Activated CD8-positive, alpha-beta memory T cell treated with anti-CD3 and anti-CD28 coated beads, Interleukin-2, amount 50 U/mL, for 1 hour (primary cell): ENCODE data around the gene EPC2.
A peak's percentile ranks its signal among the peaks of the same experiment; 100 is the strongest.

Experiments
- DNase-seq: peaks from one replicate; pipeline ENCODE4 v3.0.0-alpha.2; 2020; ENCODE audit errors: extremely low read depth

EPC2 gene

DNA sequence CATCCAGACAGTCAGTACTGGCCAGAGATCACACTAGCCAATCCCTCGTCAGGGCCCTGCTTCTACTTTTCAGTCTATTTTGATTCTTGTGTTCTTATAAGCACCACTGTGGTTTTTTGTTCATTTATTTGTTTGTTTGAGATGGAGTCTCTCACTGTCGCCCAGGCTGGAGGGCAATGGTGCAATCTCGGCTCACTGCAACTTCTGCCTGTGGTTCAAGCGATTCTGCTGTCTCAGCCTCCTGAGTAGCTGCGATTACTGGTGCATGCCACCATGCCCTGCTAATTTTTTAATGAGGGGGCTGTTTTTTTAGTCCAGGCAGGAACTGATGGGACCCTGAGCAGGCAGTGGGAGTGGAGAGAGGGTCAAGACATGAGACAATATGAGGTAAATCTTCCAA, 165.5 kb downstream of the EPC2 start:
- DNase-seq = no peak

DNA sequence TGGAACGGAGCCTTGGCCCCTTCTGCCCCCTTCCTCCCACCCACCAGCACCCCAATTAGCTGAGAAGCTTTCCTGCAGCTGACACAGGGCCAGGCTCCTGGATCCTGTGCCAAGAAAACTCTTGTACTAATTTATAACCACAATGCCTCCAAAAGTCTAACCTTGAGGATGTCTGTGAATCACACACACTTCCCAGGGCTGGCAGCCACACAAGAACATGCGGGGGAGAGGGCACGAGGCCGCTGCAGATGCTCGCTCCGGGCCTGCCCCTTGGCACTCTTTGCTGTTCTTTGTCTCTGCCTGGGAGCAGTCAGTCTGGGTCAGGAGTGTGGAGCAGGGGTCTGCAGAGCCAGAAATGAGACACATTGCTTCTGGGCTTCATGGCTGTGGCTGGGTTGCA, 167.8 kb downstream of the EPC2 start:
- DNase-seq = no peak

DNA sequence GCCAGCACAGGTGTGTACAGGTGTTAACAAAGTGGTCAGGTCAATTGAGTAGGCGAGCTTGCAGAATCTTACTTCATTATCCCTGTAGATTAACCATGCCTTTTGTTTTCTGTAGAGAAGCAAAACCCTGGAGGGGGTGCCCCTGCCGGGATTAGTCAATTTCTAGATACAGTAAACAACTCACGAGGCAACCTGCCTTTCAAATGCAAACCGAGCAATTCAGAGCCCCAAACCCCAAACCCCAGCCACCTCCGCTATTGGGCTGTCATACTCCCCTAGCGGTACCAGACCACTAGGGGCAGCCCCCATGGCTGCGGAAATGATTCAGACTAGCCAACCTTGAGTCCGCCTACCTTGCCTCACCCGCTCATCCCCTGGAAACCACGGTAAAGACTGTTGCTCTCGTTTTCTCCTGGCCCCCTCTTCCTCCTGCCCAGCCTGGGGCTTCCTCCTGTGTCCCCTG, 169.1 kb downstream of the EPC2 start:
- DNase-seq = peak; percentile 17

DNA sequence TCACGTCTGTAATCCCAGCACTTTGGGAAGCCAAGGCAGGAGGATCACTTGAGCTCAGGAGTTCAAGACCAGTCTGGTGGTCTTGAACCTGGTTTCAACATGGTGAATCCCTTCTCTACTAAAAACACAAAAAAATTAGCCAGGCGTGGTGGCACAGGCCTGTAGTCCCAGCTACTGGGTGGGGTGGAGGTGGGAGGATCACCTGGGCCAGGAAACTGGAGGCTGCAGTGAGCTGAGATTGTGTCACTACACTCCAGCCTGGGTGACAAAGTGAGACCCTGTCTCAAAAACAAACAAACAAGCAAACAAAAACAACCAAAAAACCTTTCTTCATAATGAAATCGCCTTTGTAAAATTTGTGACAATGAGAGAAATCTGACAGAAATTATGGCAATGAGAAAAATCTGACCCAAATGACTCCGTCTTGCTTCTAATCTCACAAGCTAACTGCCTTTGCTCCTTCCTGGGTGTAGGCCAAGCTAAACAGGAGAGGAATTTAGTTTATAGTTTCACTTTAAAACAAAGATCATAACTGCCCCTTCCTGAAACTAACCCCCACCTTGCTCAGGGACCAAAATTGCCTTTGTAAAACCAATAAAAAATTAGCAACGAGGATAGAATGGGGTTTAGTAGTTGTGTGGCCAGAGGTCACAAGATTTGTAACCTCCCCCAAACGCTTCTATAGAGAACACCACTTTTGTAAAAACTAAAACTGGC, 169.8 kb downstream of the EPC2 start:
- DNase-seq = no peak

DNA sequence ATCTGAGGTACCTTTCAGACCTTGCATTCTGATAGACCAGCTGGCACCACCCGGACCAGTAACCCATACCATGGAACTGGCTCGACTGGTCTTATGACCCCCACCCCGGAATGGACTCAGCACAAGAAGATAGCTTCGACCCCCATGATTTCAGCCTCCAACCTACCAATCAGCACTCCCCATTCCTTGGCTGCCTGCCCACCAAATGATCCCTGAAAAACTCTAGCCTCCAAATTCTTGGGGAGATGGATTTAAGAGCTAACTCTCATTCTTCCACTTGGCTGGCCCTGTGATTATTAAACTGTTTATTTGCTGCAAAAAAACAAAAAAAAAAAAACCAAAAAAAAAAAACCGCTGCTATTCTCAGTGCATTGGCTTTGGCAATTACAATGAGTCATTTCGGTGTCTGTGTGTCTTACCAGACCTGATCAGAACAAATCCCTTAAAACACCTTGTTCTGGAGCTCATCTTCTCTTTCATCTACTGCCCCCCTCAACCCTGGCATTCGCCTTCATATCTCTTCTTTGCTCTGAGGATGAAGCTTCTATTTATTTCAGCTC, 170.4 kb downstream of the EPC2 start:
- DNase-seq = no peak

DNA sequence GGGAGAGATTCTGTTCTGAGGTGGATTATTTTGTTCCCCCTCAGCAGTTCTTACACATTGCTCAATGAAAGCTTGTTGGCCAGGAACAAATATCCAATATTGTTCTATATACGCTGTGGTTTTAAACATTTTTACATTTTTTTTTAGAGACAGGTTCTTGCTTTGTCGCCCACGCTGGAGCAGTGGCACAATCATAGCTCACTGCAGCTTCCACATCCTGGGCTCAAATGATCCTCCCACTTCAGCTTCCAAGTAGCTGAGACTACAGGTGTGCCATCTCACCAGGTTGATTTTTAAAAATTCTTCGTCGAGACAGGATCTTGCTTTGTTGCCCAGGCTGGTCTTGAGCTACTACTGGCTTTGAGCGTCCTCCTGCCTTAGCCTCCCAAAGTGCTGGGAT, 171.6 kb downstream of the EPC2 start:
- no peak for DNase-seq

DNA sequence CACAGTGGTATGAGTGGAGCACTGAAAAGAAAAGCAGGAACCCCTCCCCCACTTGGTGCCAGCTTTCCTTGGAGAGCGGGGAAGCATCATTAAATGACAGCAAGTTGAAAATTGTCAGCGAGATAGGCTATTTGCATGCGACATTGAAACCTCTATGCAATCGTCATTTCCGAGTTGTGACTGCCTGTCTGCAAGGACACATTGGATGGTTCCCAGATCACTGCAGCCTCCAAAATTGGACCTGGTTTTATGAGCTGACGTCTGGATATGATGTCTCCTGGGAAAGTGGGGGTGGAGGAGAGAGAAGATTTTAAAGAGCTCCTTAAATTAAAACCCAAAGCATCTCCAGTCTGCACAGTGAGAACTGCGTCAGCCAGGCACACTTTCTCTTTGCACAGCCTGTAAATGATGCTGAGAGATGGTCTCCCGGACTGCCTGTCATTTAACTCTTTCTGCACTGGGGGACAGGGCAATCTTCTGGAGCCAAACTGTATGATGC, 172.7 kb downstream of the EPC2 start:
- no peak for DNase-seq

DNA sequence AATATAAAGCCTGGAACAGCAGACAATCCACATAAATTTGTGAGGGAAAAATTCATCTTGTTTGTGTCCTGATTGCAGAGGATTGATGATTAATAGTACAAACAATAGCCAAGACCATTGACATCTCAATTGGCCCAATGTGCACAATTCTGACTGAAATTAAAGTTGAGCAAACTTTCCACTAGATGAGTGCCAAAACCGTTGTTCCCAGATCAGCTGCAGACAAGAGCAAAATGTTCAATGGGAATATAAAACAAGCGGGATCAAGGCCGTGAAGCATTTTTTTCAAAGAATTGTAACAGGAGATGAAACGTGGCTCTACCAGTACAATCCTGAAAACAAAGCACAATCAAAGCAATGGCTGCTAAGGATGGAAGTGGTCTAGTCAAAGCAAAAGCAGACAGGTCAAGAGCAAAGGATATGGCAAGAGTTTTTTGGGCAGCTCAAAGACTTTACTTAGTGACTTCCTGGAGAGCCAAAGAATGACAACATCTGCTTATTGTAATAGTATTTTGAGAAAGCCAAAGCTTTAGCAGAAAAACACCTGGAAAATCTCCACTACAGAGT, 174.6 kb downstream of the EPC2 start:
- DNase-seq = no peak

DNA sequence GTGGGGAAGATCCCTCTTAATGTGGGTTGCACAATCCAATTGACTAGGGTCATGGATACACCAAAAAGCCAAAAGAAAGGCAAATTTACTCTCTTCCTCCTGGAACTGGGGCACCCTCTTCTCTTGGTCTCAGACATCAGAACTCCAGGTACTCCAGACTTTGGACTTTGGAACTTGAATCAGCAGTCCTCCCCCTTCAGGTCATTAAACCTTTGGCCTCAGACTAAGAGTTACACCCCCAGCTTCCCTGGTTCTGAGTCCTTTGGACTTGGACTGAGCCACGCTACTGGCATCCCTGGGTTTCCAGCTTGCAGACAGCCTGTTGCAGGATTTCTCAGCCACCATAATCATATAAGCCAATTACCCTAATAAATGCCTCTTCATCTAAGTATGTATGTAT, 179.6 kb downstream of the EPC2 start:
- no peak for DNase-seq

DNA sequence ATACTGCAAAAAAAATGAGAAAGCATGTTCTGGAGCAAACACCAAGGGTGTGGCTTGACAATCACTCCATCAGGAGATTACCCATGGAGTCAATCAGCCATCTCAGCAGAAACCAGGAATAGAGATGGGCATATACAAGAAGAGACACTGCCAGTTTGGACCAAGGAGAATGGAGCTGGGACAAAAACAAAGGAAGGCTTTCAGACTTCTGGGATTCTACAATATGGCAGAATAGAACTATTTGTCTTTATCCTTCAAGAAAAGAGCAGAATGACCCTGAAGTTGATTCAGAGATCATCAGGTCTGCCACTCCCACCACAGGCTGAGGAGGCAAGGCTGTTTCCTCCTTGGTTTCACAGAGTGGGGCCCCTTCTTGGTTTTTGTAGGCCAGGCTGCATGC, 182.2 kb downstream of the EPC2 start:
- DNase-seq = no peak

DNA sequence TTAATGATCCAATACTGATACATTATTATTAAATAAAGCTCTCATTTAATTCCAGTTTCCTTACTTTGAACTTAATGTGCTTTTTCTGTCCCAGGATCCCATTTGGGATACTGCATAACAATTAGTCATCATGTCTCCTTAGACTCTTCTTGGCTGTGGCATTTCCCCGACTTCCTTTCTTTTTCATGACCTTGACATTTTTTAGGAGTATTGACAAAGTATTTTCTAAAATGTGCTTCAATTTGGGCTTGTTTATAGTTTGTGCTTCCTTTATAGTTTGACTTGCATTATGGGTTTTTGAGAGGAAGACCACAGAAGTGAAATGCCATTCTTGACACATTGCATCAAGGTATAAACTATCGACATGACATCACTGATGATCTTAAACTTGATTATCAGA, 184.4 kb downstream of the EPC2 start:
- DNase-seq = no peak

DNA sequence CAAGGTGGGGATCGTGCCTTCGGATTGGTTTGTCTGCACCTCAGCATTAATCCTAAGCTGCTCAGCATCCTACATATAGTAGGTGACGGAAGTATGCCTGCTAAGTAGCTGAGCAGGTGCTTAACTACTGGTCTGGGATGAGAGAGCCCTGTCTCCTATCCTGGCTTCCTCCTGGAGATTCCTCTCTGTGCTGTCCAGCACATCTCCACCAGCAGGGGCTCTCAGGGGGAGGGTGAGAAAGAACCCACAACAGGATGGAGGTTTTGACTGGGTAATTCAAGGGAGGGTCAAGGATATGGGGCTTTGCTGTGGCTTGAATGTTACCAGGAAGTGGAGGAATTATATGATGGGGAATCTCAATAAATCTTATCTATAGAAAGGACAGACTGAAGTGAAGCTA, 185.1 kb downstream of the EPC2 start:
- no peak for DNase-seq

DNA sequence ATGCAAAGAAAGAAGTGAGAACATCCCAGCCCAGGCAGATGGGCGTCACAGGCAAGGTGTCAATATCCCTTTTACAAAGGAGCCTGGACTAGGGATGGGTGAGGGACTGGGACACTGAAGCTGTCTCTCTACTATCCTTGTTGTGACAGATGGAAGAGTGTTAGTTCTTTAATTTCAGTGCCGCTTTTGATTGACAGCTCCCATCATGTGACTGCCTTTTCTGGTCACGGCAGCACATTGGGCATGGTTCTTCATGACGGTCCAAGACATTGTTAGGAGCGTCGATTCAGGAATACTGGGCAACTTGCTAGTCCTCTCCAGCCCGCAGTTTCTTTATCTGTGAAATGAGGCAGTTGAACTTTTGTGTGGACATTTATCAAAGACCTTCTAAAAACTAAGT, 188.1 kb downstream of the EPC2 start:
- no peak for DNase-seq
